T-cell (primary cell): Measurements from ENCODE around the gene HP1BP3. TPM values are rescaled to one million over a fixed set of nuclear protein-coding genes. Genes with fewer than 3 reads are reported as not detected.

Experiments
- ATAC-seq, 4 experiments: fragments of 200-7000 bp in 3 of 4; fragments of 150-1000 bp in 1 of 4; cut with Tn5 transposase; replicated peaks in 1 of 4; 1 replicate in 3 of 4; 2 replicates in 1 of 4; pipeline ENCODE4 v1.10.0; 2021; ENCODE audit warnings: moderate library complexity in 3 of 4, mild to moderate bottlenecking in 2 of 4, moderate number of reproducible peaks in 1 of 4
- CTCF ChIA-PET, 2 donors: fragments of 300-600 bp; sonication (Branson Sonifier 250); formaldehyde crosslinking; loops; one replicate each; lab custom pipeline; 2022; ENCODE audit warnings: antibody characterized with exemption in 2 of 2; lab: Charles Lee
- POLR2A ChIA-PET, 2 donors: fragments of 300-600 bp; sonication (Branson Sonifier 250); formaldehyde crosslinking; loops; one replicate each; lab custom pipeline; 2022; ENCODE audit warnings: antibody characterized with exemption in 2 of 2; lab: Charles Lee
- DNase-seq, 35 experiments: peaks; one replicate each; pipeline versions ENCODE4 v3.0.0 to v3.0.0-alpha.2; 2013 to 2023
- H3K27ac ChIP-seq: one replicate; pipeline ENCODE4 v1.5.1; 2013; ENCODE audit warnings: low read length
- H3K27me3 ChIP-seq, 2 experiments: replicated peaks in 1 of 2; 1 replicate in 1 of 2; 2 replicates in 1 of 2; pipeline versions ENCODE4 v1.6.1 to v1.7.0; 2013; ENCODE audit warnings: low read length in 1 of 2, mixed read lengths in 1 of 2; ENCODE audit not compliant: control insufficient read depth in 2 of 2, insufficient read depth in 2 of 2; ENCODE audit errors: extremely low read depth in 1 of 2
- H3K36me3 ChIP-seq, 2 donors: 1 replicate in 1 of 2; 2 replicates in 1 of 2; pipeline versions ENCODE4 v1.6.1 to v1.7.0; 2013; ENCODE audit warnings: low read length in 1 of 2; ENCODE audit not compliant: control insufficient read depth in 2 of 2, insufficient read depth in 1 of 2; ENCODE audit errors: extremely low read depth in 1 of 2
- H3K4me1 ChIP-seq, 2 experiments: 1 replicate in 1 of 2; 2 replicates in 1 of 2; pipeline versions ENCODE4 v1.6.1 to v1.7.0; 2013; ENCODE audit warnings: low read length in 2 of 2, mixed read lengths in 1 of 2; ENCODE audit not compliant: insufficient read depth in 2 of 2, control insufficient read depth in 1 of 2; ENCODE audit errors: extremely low read depth in 1 of 2
- H3K4me3 ChIP-seq, 2 donors: 1 replicate in 1 of 2; 2 replicates in 1 of 2; pipeline versions ENCODE4 v1.5.1 to v1.7.0; 2013; ENCODE audit warnings: mild to moderate bottlenecking in 2 of 2, low read length in 1 of 2, moderate library complexity in 1 of 2; ENCODE audit not compliant: control insufficient read depth in 1 of 2; ENCODE audit errors: extremely low read depth in 1 of 2
- H3K9me3 ChIP-seq: 2 replicates; pipeline ENCODE4 v1.7.0; 2013
- H3K27ac Mint-ChIP-seq, 2 donors: one replicate each; pipeline ENCODE4 v1.8.0; 2020 to 2021; ENCODE audit warnings: mild to moderate bottlenecking in 2 of 2, mixed read lengths in 2 of 2
- H3K27me3 Mint-ChIP-seq, 2 donors: one replicate each; pipeline ENCODE4 v1.8.0; 2021 to 2022; ENCODE audit warnings: mixed read lengths in 2 of 2
- H3K36me3 Mint-ChIP-seq: one replicate; pipeline ENCODE4 v1.8.0; 2021; ENCODE audit warnings: mixed read lengths
- H3K4me1 Mint-ChIP-seq, 3 donors: one replicate each; pipeline ENCODE4 v1.8.0; 2020 to 2022; ENCODE audit warnings: mixed read lengths in 3 of 3, mild to moderate bottlenecking in 1 of 3
- H3K4me3 Mint-ChIP-seq, 3 donors: one replicate each; pipeline ENCODE4 v1.8.0; 2020 to 2022; ENCODE audit warnings: mild to moderate bottlenecking in 3 of 3, mixed read lengths in 3 of 3, moderate library complexity in 3 of 3
- H3K9me3 Mint-ChIP-seq, 3 donors: one replicate each; pipeline ENCODE4 v1.8.0; 2020 to 2022; ENCODE audit warnings: mixed read lengths in 3 of 3
- WGBS: methylation state at CpG from one replicate; pipeline ENCODE4 v1.1.5; 2013; ENCODE audit warnings: missing lambda C conversion rate; ENCODE audit not compliant: insufficient coverage; 5-methylcytosine and 5-hydroxymethylcytosine counted together
- total RNA-seq, 35 experiments: library from RNA in 6 of 35; stranded (reverse) in 6 of 35; fragments of 120-200 nt in 1 of 35; gene quantifications; one replicate each; pipeline versions ENCODE4 v1.2.1 to v1.2.4 and lab custom pipeline; 2013 to 2026

The HP1BP3 gene
- total RNA-seq, 5 donors from 2014 or later (not counting 1 experiment from before 2014, with no cell fraction given), result 248 to 279 (median 270) TPM

DNA sequence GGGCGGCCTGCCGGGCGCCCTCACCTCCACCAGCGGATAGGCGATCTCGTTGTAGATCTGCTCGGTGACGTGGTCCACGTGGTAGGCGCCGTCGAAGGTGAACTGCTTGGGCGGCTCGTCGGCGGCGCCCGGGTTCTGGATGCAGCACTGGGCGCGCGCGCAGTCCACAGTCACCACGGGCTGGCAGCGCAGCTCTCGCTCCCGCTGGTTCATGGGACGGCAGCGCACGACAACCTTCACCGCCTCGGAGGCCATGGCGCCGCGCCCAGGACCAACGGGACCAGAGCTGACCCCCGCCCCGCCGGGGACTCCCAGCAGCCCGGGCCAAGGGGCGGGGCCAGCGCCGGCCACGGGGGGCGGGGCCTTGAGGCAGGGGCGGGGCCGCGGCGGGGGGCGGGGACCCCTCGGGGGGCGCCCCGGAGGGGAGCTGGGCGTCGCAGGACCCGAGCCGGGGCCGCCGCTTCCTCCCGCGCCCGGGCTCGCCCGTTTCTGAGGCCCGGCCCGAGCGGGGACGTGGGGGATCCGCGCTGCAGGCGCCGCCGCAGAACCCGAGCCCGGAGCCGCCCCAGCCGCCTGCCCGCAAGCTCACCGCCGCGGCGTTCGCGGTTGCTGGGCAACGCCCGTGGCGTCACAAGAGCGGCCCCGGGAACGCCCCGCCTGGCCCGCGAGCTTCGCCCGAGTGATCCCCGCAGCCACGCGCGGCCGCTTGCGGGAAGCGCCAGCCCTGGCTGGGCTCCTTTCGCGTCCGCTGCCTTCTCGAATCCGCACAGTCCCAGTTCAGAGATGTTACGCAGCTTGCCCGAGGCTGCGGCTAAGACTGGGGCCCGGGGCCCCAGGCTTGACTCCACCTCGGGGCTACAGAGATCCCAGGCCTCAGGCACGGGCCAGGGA, 69.4 kb downstream of the HP1BP3 start, which contains the start of gene KIF17:
Gene KIF17, minus strand, starts transcription at position 556 of the 891 bp plus-strand sequence. Its CDS starts 301 bp downstream, at position 255.
- Histone ChIP-seq H3K27ac (no peak within 1 kb of the TSS), H3K4me3 (peak within 1 kb of the TSS; percentile 16 to 40), H3K4me1 (peaks cover 0 to 11% of the 10 kb centered on the region in 2 experiments), H3K36me3 (no peaks in the 10 kb centered on the region), H3K9me3 (no peaks in the 10 kb centered on the region), H3K27me3 (peaks cover 0 to 43% of the 10 kb centered on the region in 2 experiments)
- H3K4me1 Mint-ChIP-seq, result peaks cover 5 to 16% (median 12%) of the 10 kb centered on the region in 3 donors
- peak in 34 of 35 experiments; percentile 15 to 80 (median 52) for DNase-seq
- H3K27ac Mint-ChIP-seq, result no peak within 1 kb of the TSS
- peaks cover 20% of the 10 kb centered on the region in 2 donors for H3K27me3 Mint-ChIP-seq
- peak; percentile 72 to 87 (median 82) for ATAC-seq
- H3K4me3 Mint-ChIP-seq, result peak within 1 kb of the TSS; percentile 66 to 74 (median 74)
- ChIA-PET POLR2A (no interaction called here), CTCF (interaction anchor here in 1 of 2 donors (1.5 to 1.6 kb wide), 2 partner anchors 21 to 56 kb away, joined by 3 read pairs; partner anchors contain the start of gene DDOST)
- no peaks in the 10 kb centered on the region for H3K36me3 Mint-ChIP-seq
- no peaks in the 10 kb centered on the region for H3K9me3 Mint-ChIP-seq
- 3% methylated on average over 110 of the region's 112 CpGs for WGBS

DNA sequence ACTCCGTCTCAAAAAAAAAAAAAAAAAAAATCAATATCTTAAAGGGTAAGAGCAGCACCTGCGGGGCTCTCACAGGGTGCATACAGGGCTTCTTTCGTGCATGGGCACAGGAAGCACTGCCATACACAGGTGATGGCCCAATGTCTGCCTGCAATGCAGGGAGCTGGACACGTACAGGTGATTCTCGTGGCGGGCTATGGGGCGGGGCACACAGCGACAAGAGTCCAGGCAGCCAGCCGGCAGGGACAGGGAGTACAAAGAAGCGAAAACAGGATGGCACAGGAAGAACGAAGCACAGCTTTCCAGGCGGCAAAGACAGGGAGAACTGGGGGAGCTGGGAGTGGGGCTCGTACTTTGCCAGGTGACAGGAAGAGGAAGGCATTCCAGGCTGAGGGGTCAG, 70.9 kb downstream of the HP1BP3 start:
- peaks cover 5 to 16% (median 12%) of the 10 kb centered on the region in 3 donors for H3K4me1 Mint-ChIP-seq
- DNase-seq, result no peak
- no peaks in the 10 kb centered on the region for H3K36me3 Mint-ChIP-seq
- no peaks in the 10 kb centered on the region for H3K36me3 ChIP-seq
- peaks cover 0 to 11% of the 10 kb centered on the region in 2 experiments for H3K4me1 ChIP-seq
- no peak for ATAC-seq
- POLR2A ChIA-PET, result interaction anchor here in 1 of 2 donors (0.6 kb wide), 1 partner anchor 1578 kb away, joined by 6 read pairs; no protein-coding TSS in a partner anchor
- CTCF ChIA-PET, result no interaction called here
- 88% methylated on average over 12 of the region's 13 CpGs for WGBS
- no peak overlapping the region for H3K27ac ChIP-seq
- peaks cover 0 to 51% of the 10 kb centered on the region in 2 experiments for H3K27me3 ChIP-seq
- peak overlapping the region; percentile 64 to 74 (median 66) for H3K4me3 Mint-ChIP-seq
- peaks cover 20% of the 10 kb centered on the region in 2 donors for H3K27me3 Mint-ChIP-seq
- H3K4me3 ChIP-seq, result no peak overlapping the region
- H3K9me3 ChIP-seq, result no peaks in the 10 kb centered on the region
- no peak overlapping the region for H3K27ac Mint-ChIP-seq
- H3K9me3 Mint-ChIP-seq, result no peaks in the 10 kb centered on the region

DNA sequence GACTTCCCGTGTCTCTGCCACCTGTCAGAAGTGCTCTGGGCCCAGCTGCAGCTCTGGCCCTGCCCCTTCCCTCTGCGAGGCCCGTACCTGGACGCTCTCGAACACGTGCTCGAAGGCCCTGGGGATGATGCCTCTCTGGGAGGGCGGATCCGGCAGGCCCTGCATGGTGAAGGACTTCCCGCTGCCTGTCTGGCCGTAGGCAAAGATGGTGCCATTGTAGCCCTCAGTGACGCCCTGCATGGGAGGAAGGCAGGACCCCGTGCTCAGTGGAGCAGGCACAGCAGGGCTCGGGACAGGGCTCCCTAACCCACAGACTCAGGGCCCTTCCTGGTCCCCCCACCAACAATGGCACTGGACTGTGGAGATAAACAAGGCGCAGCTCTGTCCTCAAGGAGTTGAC, 71.7 kb downstream of the HP1BP3 start:
- no peaks in the 10 kb centered on the region for H3K36me3 ChIP-seq
- Mint-ChIP-seq H3K27me3 (peaks cover 20 to 22% of the 10 kb centered on the region in 2 donors), H3K27ac (no peak overlapping the region), H3K4me3 (peak overlapping the region in 1 of 3 donors; percentile 64), H3K36me3 (no peaks in the 10 kb centered on the region), H3K4me1 (peaks cover 5 to 16% (median 12%) of the 10 kb centered on the region in 3 donors), H3K9me3 (no peaks in the 10 kb centered on the region)
- H3K27ac ChIP-seq, result no peak overlapping the region
- H3K9me3 ChIP-seq, result no peaks in the 10 kb centered on the region
- WGBS, result 90% methylated on average over 13 of the region's 15 CpGs
- ChIA-PET POLR2A (interaction anchor here in 1 of 2 donors (0.6 kb wide), 1 partner anchor 1578 kb away, joined by 6 read pairs; no protein-coding TSS in a partner anchor), CTCF (no interaction called here)
- peaks cover 0 to 11% of the 10 kb centered on the region in 2 experiments for H3K4me1 ChIP-seq
- ATAC-seq (no peak), DNase-seq (no peak)
- H3K4me3 ChIP-seq, result no peak overlapping the region
- H3K27me3 ChIP-seq, result peaks cover 0 to 58% of the 10 kb centered on the region in 2 experiments

DNA sequence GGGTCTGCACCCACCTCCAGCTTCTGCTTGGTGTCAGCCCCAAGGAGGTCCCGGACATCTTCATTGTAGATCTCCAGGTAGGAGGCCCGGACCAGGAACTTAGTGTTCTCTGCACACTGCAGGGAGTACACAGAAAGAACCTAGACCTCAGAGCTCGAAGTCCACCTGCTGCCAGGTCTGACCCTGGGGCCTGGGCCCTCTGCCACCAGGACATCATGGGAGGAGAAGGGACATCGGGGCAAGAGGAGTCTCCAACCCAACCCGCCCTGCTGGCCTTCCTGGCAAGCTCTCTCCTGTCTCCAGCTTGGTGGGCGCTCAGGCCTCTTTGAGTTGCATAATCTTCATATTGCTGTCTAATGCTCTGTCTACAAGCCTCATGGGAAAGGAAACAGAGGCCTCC, 73.7 kb downstream of the HP1BP3 start:
- H3K27ac Mint-ChIP-seq, result no peak overlapping the region
- no peak for DNase-seq
- no peak overlapping the region for H3K4me3 Mint-ChIP-seq
- H3K4me1 Mint-ChIP-seq, result peaks cover 0 to 14% (median 9%) of the 10 kb centered on the region in 3 donors
- no peaks in the 10 kb centered on the region for H3K9me3 ChIP-seq
- H3K27me3 Mint-ChIP-seq, result peaks cover 16 to 23% of the 10 kb centered on the region in 2 donors
- H3K27me3 ChIP-seq, result peaks cover 0 to 65% of the 10 kb centered on the region in 2 experiments
- POLR2A ChIA-PET, result no interaction called here
- H3K27ac ChIP-seq, result no peak overlapping the region
- CTCF ChIA-PET, result no interaction called here
- peaks cover 0 to 11% of the 10 kb centered on the region in 2 experiments for H3K4me1 ChIP-seq
- ATAC-seq, result no peak
- 73% methylated on average over 3 of the region's 6 CpGs for WGBS
- no peaks in the 10 kb centered on the region for H3K36me3 Mint-ChIP-seq
- H3K36me3 ChIP-seq, result no peaks in the 10 kb centered on the region
- H3K4me3 ChIP-seq, result no peak overlapping the region
- no peaks in the 10 kb centered on the region for H3K9me3 Mint-ChIP-seq

DNA sequence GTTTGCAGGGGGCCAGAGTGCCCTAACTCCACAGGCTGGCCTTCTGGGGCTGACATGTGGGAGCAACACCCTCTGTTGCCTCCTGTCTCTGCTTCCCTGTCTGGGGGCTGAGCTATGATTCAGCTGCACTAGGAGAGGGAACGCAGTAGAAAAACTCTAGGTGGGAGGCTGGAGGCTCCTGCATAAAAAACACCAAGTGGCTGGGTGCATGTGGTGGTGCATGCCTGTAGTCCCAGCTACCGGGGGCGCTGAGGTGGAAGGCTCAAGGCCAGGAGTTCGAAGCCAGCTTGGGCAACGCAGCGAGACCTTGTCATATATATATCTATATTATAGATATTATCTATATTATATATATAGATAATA, 74.9 kb downstream of the HP1BP3 start:
- ATAC-seq, result no peak
- Histone ChIP-seq H3K27ac (no peak overlapping the region), H3K9me3 (no peaks in the 10 kb centered on the region), H3K4me3 (no peak overlapping the region), H3K36me3 (no peaks in the 10 kb centered on the region), H3K4me1 (peaks cover 0 to 4% of the 10 kb centered on the region in 2 experiments), H3K27me3 (peaks cover 0 to 60% of the 10 kb centered on the region in 2 experiments)
- peaks cover 16 to 22% of the 10 kb centered on the region in 2 donors for H3K27me3 Mint-ChIP-seq
- no peak overlapping the region for H3K4me3 Mint-ChIP-seq
- DNase-seq, result no peak
- WGBS, result no CpG with 5 or more reads among the region's 6 CpGs
- no peak overlapping the region for H3K27ac Mint-ChIP-seq
- H3K4me1 Mint-ChIP-seq, result peaks cover 0 to 9% (median 6%) of the 10 kb centered on the region in 3 donors
- ChIA-PET CTCF (no interaction called here), POLR2A (no interaction called here)
- H3K9me3 Mint-ChIP-seq, result no peaks in the 10 kb centered on the region
- H3K36me3 Mint-ChIP-seq, result no peaks in the 10 kb centered on the region
